Panc1 (cell line): Measurements from ENCODE around the gene FDPS. TPM values are rescaled to one million over a fixed set of nuclear protein-coding genes. Genes with fewer than 3 reads are reported as not detected.
A peak's percentile ranks its signal among the peaks of the same experiment; 100 is the strongest.

Experiments used
- ATAC-seq: fragments of 200-7000 bp; cut with Tn5 transposase; 2 replicates; pipeline ENCODE4 v1.9.1; 2020; ENCODE audit warnings: mild to moderate bottlenecking, moderate library complexity
- BruUV-seq: library from RNA; stranded (reverse); fragments of 400-500 nt; replicated peaks from 2 replicates; lab custom pipeline; 2021; lab: Mats Ljungman, UMichigan
- CTCF ChIA-PET: fragments of 300-600 bp; sonication (Branson Sonifier 250); formaldehyde crosslinking; loops from one replicate; lab custom pipeline; 2022; ENCODE audit warnings: antibody characterized with exemption; lab: Charles Lee
- POLR2A ChIA-PET: fragments of 300-600 bp; sonication (Branson Sonifier 250); formaldehyde crosslinking; loops from one replicate; lab custom pipeline; 2022; ENCODE audit warnings: antibody characterized with exemption; lab: Charles Lee
- DNase-seq: peaks from one replicate; pipeline ENCODE4 v3.0.0-alpha.2; 2010; ENCODE audit warnings: low read depth, low spot score
- H3K27ac ChIP-seq: 2 replicates; pipeline ENCODE4 v1.5.1; 2011; ENCODE audit warnings: mild to moderate bottlenecking, low read length, inconsistent platforms
- H3K27me3 ChIP-seq: fragments of 200-500 bp; sonication (Bioruptor generic); 2 replicates; pipeline ENCODE4 v1.6.0; 2014; ENCODE audit warnings: low read length, inconsistent platforms; ENCODE audit not compliant: control insufficient read depth, insufficient read depth
- H3K36me3 ChIP-seq: fragments of 200-500 bp; sonication (Bioruptor generic); 2 replicates; pipeline ENCODE4 v1.5.1; 2014; ENCODE audit warnings: inconsistent platforms, mild to moderate bottlenecking, low read length, moderate library complexity; ENCODE audit not compliant: control insufficient read depth, insufficient read depth
- H3K4me1 ChIP-seq: 2 replicates; pipeline ENCODE4 v1.5.1; 2011; ENCODE audit warnings: inconsistent platforms, mild to moderate bottlenecking, low read length, moderate library complexity; ENCODE audit not compliant: control insufficient read depth, insufficient read depth
- H3K4me3 ChIP-seq, 2 experiments: 2 replicates each; pipeline ENCODE4 v1.5.1; 2011 to 2012; ENCODE audit warnings: low read depth in 2 of 2, low read length in 2 of 2, mild to moderate bottlenecking in 2 of 2, inconsistent platforms in 1 of 2, moderate library complexity in 1 of 2
- H3K9me3 ChIP-seq: fragments of 200-500 bp; sonication (Bioruptor generic); 2 replicates; pipeline ENCODE4 v1.5.1; 2014; ENCODE audit warnings: low read depth, mild to moderate bottlenecking, inconsistent platforms, low read length, moderate library complexity; ENCODE audit not compliant: control insufficient read depth, insufficient read depth
- CTCF ChIP-seq: fragments of 450-650 bp; IDR thresholded peaks from 2 replicates; pipeline ENCODE4 v1.5.1; 2017; ENCODE audit warnings: mild to moderate bottlenecking
- POLR2AphosphoS5 ChIP-seq: IDR thresholded peaks from 2 replicates; pipeline ENCODE4 v1.6.1; 2012; ENCODE audit warnings: mild to moderate bottlenecking, low read depth, low read length, moderate library complexity
- REST ChIP-seq, 2 experiments: IDR thresholded peaks; 2 replicates each; pipeline ENCODE4 v1.6.1; 2011 to 2012; ENCODE audit warnings: low read depth in 2 of 2, control low read depth in 1 of 2, low read length in 1 of 2, mild to moderate bottlenecking in 1 of 2, moderate library complexity in 1 of 2; ENCODE audit not compliant: insufficient read depth in 1 of 2
- SIN3A ChIP-seq: IDR thresholded peaks from 2 replicates; pipeline ENCODE4 v1.6.1; 2012; ENCODE audit warnings: low read depth, mild to moderate bottlenecking, low read length, moderate library complexity, borderline replicate concordance; ENCODE audit not compliant: insufficient read depth
- TCF7L2 ChIP-seq: IDR thresholded peaks from 2 replicates; pipeline ENCODE4 v1.6.1; 2011; ENCODE audit warnings: mild to moderate bottlenecking, low read depth, low read length, inconsistent platforms
- in situ Hi-C: cut with HindIII; loops from 2 replicates; pipeline ENCODE4 v1.10.0; 2016; ENCODE audit warnings: low sequenced_read_pairs, low pct_unique_long_range_greater_than_20kb
- intact Hi-C: fragments of 100-400 bp; cut with micrococcal nuclease; formaldehyde crosslinking; loops from one replicate; pipeline ENCODE4 v1.10.0; 2022; ENCODE audit not compliant: unreplicated experiment
- total RNA-seq: library from RNA; stranded (reverse); gene quantifications from one replicate; pipeline ENCODE4 v1.2.1, GENCODE V29; 2021; ENCODE audit not compliant: unreplicated experiment

The FDPS gene
- total RNA-seq, 1 experiment from 2014 or later, result 255 TPM

GRCh38 chr1:155324717-155325602 lies 16.3 kb downstream of the FDPS start:
- peak overlapping the region; percentile 95 for H3K27ac ChIP-seq
- ChIA-PET POLR2A (interaction anchor here (0.9 kb wide), 1 partner anchor 115 kb away, joined by 3 read pairs; no protein-coding TSS in a partner anchor), CTCF (interaction anchor here (3.5 kb wide), 1 partner anchor 74 kb away, joined by 34 read pairs; no protein-coding TSS in a partner anchor)
- in situ Hi-C loops (no loop called here), intact Hi-C loops (no loop called here)
- ATAC-seq, result peak; percentile 28
- TF ChIP-seq CTCF (peak; percentile 79; the same call in 1 of the 2 replicates), SIN3A (no peak; the same call in 1 of the 2 replicates), TCF7L2 (no peak), POLR2AphosphoS5 (0 out of 2 replicates have a peak, but pooled peaks have one; percentile 25), REST (IDR thresholded peaks at IDR 0.05; ENCODE audit: insufficient read depth in 1 of 2, low read depth in 2 of 2, low read length in 1 of 2) (0 out of 4 replicates have a peak, but pooled peaks of 1 of the 2 experiments have one; percentile 4)
- H3K4me1 ChIP-seq, result peaks cover 40% of the 10 kb centered on the region
- BruUV-seq, result TSS peak; percentile 59
- no peak for DNase-seq
- no peaks in the 10 kb centered on the region for H3K9me3 ChIP-seq
- H3K4me3 ChIP-seq, result peak overlapping the region; percentile 92 to 96
- H3K36me3 ChIP-seq, result no peaks in the 10 kb centered on the region; the same call in none of the 2 replicates
- H3K27me3 ChIP-seq, result no peaks in the 10 kb centered on the region

- CTCF ChIA-PET, result no interaction called here
- Histone ChIP-seq H3K4me1 (peaks cover 34% of the 10 kb centered on the region), H3K27ac (peak overlapping the region; percentile 95), H3K36me3 (no peaks in the 10 kb centered on the region; the same call in none of the 2 replicates), H3K27me3 (no peaks in the 10 kb centered on the region), H3K4me3 (peak overlapping the region; percentile 92 to 96), H3K9me3 (no peaks in the 10 kb centered on the region)
- intact Hi-C loops, result no loop called here
- in situ Hi-C loops, result no loop called here
- POLR2A ChIA-PET, result interaction anchor here (0.7 kb wide), 1 partner anchor 333 kb away, joined by 4 read pairs; no protein-coding TSS in a partner anchor
- no TSS peak for BruUV-seq
- DNase-seq (no peak), ATAC-seq (no peak)
- TF ChIP-seq TCF7L2 (no peak), SIN3A (no peak), CTCF (no peak), POLR2AphosphoS5 (no peak), REST (IDR thresholded peaks at IDR 0.05; ENCODE audit: insufficient read depth in 1 of 2, low read depth in 2 of 2, low read length in 1 of 2) (no peak)
Observed at GRCh38 chr1:155325603-155325893, 16.9 kb downstream of the FDPS start.
